DND-41 (cell line): ENCODE measurements around the gene ZNF384.

ENCODE experiments used
- ATAC-seq: fragments of 200-7000 bp; cut with Tn5 transposase; 3 replicates; pipeline ENCODE4 v1.9.1; 2021; ENCODE audit warnings: low read depth; ENCODE audit not compliant: insufficient read depth
- DNase-seq: peaks from one replicate; pipeline ENCODE4 v3.0.0-alpha.2; 2020
- H2AFZ ChIP-seq: 2 replicates; pipeline ENCODE4 v1.6.0; 2012; ENCODE audit warnings: low read depth, low read length
- H3K27ac ChIP-seq: 2 replicates; pipeline ENCODE4 v1.5.1; 2012; ENCODE audit warnings: low read length, inconsistent platforms
- H3K27me3 ChIP-seq: fragments of 200-600 bp; sonication (generic); 2 replicates; pipeline ENCODE4 v1.6.0; 2012; ENCODE audit warnings: low read length, mild to moderate bottlenecking, inconsistent platforms; ENCODE audit not compliant: insufficient read depth, poor library complexity
- H3K36me3 ChIP-seq: 2 replicates; pipeline ENCODE4 v1.5.1; 2012; ENCODE audit warnings: low read length, inconsistent platforms; ENCODE audit not compliant: insufficient read depth
- H3K4me1 ChIP-seq: 2 replicates; pipeline ENCODE4 v1.5.1; 2012; ENCODE audit warnings: mild to moderate bottlenecking, low read length; ENCODE audit not compliant: insufficient read depth
- H3K4me2 ChIP-seq: 2 replicates; pipeline ENCODE4 v1.6.0; 2012; ENCODE audit warnings: mild to moderate bottlenecking, moderate library complexity, low read length, inconsistent platforms; ENCODE audit not compliant: insufficient read depth
- H3K4me3 ChIP-seq, 2 experiments: fragments of 200-600 bp in 1 of 2; shearing (Covaris generic) in 1 of 2; 2 replicates each; pipeline ENCODE4 v1.5.1; 2012 to 2016; ENCODE audit warnings: inconsistent platforms in 2 of 2, low read length in 2 of 2, mild to moderate bottlenecking in 2 of 2, low read depth in 1 of 2, moderate library complexity in 1 of 2
- H3K79me2 ChIP-seq: 2 replicates; pipeline ENCODE4 v1.6.0; 2012; ENCODE audit warnings: low read length, inconsistent platforms; ENCODE audit not compliant: insufficient read depth
- H3K9ac ChIP-seq: 2 replicates; pipeline ENCODE4 v1.6.0; 2012; ENCODE audit warnings: low read depth, mild to moderate bottlenecking, inconsistent platforms, low read length, moderate library complexity
- H3K9me3 ChIP-seq: 2 replicates; pipeline ENCODE4 v1.5.1; 2012; ENCODE audit warnings: low read length, moderate library complexity, mild to moderate bottlenecking, inconsistent platforms; ENCODE audit not compliant: insufficient read depth, severe bottlenecking
- H4K20me1 ChIP-seq: 2 replicates; pipeline ENCODE4 v1.6.0; 2012; ENCODE audit warnings: low read length; ENCODE audit not compliant: insufficient read depth
- EZH2 ChIP-seq: IDR thresholded peaks from 3 replicates; pipeline ENCODE4 v1.6.1; 2012; ENCODE audit warnings: borderline replicate concordance, low read depth, mild to moderate bottlenecking, moderate library complexity, low read length, inconsistent platforms; ENCODE audit not compliant: severe bottlenecking
- TF ChIP-seq, protein P1 (sequence below): IDR thresholded peaks from 2 replicates; pipeline ENCODE4 v1.5.1; 2012; ENCODE audit warnings: borderline replicate concordance, low read length, moderate library complexity, mild to moderate bottlenecking; ENCODE audit not compliant: poor library complexity, severe bottlenecking; ENCODE audit errors: extremely low read depth

Gene ZNF384

DNA sequence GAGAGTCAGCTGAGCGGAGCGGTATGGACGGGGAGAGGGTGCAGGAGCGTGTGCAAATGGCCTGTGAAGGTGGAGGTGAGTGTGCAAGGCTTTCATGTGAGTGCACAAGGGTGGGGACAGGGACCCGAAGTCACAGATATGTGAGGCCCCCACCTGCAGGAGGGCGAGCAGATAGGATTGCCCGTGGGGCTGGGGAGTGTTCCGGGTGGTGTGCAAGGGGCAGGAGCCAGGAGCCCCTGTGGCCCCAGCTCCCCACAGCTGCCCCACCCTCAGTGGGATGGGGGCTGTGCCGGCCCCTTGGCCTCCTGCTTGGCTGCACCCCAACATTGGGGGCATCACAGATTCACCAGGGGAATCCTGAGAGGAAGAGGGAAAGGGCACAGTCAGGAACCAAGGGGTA lies 5.5 kb upstream of the ZNF384 start:
- Histone ChIP-seq H3K79me2 (peaks cover 10% of the 10 kb centered on the region), H3K27me3 (peaks cover 6% of the 10 kb centered on the region), H4K20me1 (no peaks in the 10 kb centered on the region), H3K36me3 (no peaks in the 10 kb centered on the region), H2AFZ (no peak overlapping the region), H3K4me2 (no peak overlapping the region), H3K4me3 (no peak overlapping the region), H3K27ac (no peak overlapping the region), H3K9me3 (no peaks in the 10 kb centered on the region), H3K9ac (no peak overlapping the region), H3K4me1 (peaks cover 14% of the 10 kb centered on the region)
- no peak for ATAC-seq
- TF ChIP-seq EZH2: no peak
- TF ChIP-seq, protein P1, sequence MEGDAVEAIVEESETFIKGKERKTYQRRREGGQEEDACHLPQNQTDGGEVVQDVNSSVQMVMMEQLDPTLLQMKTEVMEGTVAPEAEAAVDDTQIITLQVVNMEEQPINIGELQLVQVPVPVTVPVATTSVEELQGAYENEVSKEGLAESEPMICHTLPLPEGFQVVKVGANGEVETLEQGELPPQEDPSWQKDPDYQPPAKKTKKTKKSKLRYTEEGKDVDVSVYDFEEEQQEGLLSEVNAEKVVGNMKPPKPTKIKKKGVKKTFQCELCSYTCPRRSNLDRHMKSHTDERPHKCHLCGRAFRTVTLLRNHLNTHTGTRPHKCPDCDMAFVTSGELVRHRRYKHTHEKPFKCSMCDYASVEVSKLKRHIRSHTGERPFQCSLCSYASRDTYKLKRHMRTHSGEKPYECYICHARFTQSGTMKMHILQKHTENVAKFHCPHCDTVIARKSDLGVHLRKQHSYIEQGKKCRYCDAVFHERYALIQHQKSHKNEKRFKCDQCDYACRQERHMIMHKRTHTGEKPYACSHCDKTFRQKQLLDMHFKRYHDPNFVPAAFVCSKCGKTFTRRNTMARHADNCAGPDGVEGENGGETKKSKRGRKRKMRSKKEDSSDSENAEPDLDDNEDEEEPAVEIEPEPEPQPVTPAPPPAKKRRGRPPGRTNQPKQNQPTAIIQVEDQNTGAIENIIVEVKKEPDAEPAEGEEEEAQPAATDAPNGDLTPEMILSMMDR: no peak
- DNase-seq: no peak

DNA sequence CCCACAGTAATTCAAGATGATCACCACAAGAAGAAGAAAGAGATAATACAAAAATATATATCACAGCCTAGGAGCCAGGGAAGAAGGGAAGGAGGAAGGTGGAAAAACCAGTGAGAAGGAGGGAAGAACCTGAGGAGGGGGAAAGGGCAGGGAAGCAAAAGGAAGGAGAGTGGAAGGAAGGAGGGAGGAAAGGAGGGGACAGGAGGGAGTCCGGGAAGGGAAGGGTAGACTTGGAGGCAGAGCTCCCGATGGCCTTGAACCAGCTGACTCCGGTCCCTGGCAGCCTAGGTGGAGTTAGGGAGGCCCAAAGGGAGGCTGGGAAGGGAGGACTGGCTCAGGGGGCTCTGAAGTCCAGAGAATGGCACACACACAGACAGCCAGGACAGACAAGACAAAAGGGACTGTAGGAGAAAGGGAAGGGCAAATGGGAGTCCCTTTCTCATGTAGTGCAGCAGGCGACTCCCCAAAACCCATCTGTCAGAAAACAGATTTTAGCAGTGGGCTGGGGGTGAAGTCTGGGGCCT lies 4.7 kb upstream of the ZNF384 start:
- H3K27me3 ChIP-seq: no peaks in the 10 kb centered on the region
- no peak for ATAC-seq
- H3K79me2 ChIP-seq: peaks cover 14% of the 10 kb centered on the region
- no peaks in the 10 kb centered on the region for H3K9me3 ChIP-seq
- H2AFZ ChIP-seq: no peak overlapping the region
- no peak overlapping the region for H3K9ac ChIP-seq
- no peak overlapping the region for H3K27ac ChIP-seq
- H4K20me1 ChIP-seq: no peaks in the 10 kb centered on the region
- DNase-seq: no peak
- H3K4me3 ChIP-seq: no peak overlapping the region
- peaks cover 14% of the 10 kb centered on the region for H3K4me1 ChIP-seq
- TF ChIP-seq, protein P1: no peak
- TF ChIP-seq EZH2: no peak
- no peak overlapping the region for H3K4me2 ChIP-seq
- H3K36me3 ChIP-seq: no peaks in the 10 kb centered on the region

DNA sequence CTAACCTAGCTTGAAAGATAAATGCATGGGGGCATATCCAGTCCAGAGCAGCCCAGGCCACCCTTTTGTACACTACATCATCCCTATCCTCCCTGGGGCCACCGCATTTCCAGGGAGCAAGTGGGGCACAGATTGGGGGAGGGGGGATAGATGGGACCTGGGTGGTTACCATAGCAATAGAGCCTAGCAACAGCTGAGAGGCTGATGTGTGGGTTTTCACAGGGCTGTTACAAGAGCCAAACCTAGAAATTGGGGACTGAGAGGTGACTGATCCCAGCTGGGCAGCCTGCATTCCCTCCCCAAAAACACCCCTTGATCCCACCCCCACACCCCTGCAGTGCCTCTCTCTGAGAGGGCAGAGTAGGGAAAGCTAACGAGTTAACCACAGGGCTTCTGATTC lies 3.7 kb upstream of the ZNF384 start:
- H2AFZ ChIP-seq: no peak overlapping the region
- H3K9ac ChIP-seq: no peak overlapping the region
- no peaks in the 10 kb centered on the region for H3K27me3 ChIP-seq
- H3K27ac ChIP-seq: no peak overlapping the region
- no peaks in the 10 kb centered on the region for H3K9me3 ChIP-seq
- TF ChIP-seq, protein P1: no peak
- ATAC-seq (no peak), DNase-seq (no peak)
- no peaks in the 10 kb centered on the region for H3K36me3 ChIP-seq
- no peak overlapping the region for H3K4me2 ChIP-seq
- H3K79me2 ChIP-seq: peaks cover 24% of the 10 kb centered on the region
- H3K4me3 ChIP-seq: no peak overlapping the region
- peaks cover 22% of the 10 kb centered on the region for H3K4me1 ChIP-seq
- no peaks in the 10 kb centered on the region for H4K20me1 ChIP-seq

DNA sequence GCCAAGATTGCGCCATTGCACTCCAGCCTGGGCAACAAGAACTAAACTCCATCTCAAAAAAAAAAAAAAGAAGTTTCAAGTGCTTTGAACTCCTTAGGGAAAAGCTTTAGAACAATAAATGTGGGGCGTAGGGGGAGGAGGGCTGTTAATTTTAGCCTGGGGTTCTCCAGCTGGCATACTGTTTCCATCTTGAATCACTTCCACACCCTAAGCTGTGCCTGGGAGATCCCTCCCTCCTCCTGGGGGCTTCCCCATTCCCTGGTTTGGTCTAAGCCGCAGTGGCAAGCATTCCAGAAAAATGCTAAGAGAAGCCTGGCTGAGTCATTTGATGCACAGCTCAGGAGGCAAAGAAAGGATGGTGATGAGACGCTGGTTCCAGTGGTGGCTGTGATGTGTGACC lies 2.3 kb upstream of the ZNF384 start:
- H3K27me3 ChIP-seq: no peaks in the 10 kb centered on the region
- ATAC-seq (no peak), DNase-seq (no peak)
- peaks cover 8% of the 10 kb centered on the region for H3K36me3 ChIP-seq
- H3K4me1 ChIP-seq: peaks cover 36% of the 10 kb centered on the region
- no peak for TF ChIP-seq EZH2
- TF ChIP-seq, protein P1: no peak
- no peak overlapping the region; the same call in 1 of the 2 replicates for H3K4me2 ChIP-seq
- no peak overlapping the region for H2AFZ ChIP-seq
- H3K27ac ChIP-seq: no peak overlapping the region
- no peak overlapping the region for H3K9ac ChIP-seq
- H3K9me3 ChIP-seq: no peaks in the 10 kb centered on the region
- peaks cover 38% of the 10 kb centered on the region for H3K79me2 ChIP-seq
- peaks cover 3% of the 10 kb centered on the region; the same call in 1 of the 2 replicates for H4K20me1 ChIP-seq
- no peak overlapping the region for H3K4me3 ChIP-seq
